Stimulated activated effector memory CD8-positive, alpha-beta T cell treated with anti-CD3 and anti-CD28 coated beads, Interleukin-12 subunit alpha, Interleukin-12 subunit beta, amount 100 ng/mL, for 72 hours (primary cell): ENCODE measurements around the gene DLG2.

ENCODE experiments used
- ATAC-seq: fragments of 150-1000 bp; cut with Tn5 transposase; 2 replicates; pipeline ENCODE4 v1.10.0; 2021
- DNase-seq, 2 donors: peaks; one replicate each; pipeline ENCODE4 v3.0.0; 2021 to 2022; ENCODE audit warnings: low spot score in 2 of 2
- H3K27ac Mint-ChIP-seq: one replicate; pipeline ENCODE4 v1.8.0; 2022; ENCODE audit warnings: mild to moderate bottlenecking, mixed read lengths
- H3K36me3 Mint-ChIP-seq: one replicate; pipeline ENCODE4 v1.8.0; 2022; ENCODE audit warnings: mild to moderate bottlenecking, mixed read lengths
- H3K4me1 Mint-ChIP-seq: one replicate; pipeline ENCODE4 v1.8.0; 2022; ENCODE audit warnings: mixed read lengths
- H3K4me3 Mint-ChIP-seq: one replicate; pipeline ENCODE4 v1.8.0; 2022; ENCODE audit warnings: mild to moderate bottlenecking, mixed read lengths
- H3K9me3 Mint-ChIP-seq: one replicate; pipeline ENCODE4 v1.8.0; 2022; ENCODE audit warnings: mixed read lengths

DLG2 gene

GRCh38 chr11:84295815-84296214 lies 1331.3 kb downstream of the DLG2 start:
- H3K36me3 Mint-ChIP-seq: no peaks in the 10 kb centered on the region
- H3K4me1 Mint-ChIP-seq: no peaks in the 10 kb centered on the region
- DNase-seq (no peak), ATAC-seq (no peak)
- no peak overlapping the region for H3K4me3 Mint-ChIP-seq
- no peak overlapping the region for H3K27ac Mint-ChIP-seq
- peaks cover 4% of the 10 kb centered on the region for H3K9me3 Mint-ChIP-seq

GRCh38 chr11:84292955-84293354 lies 1334.2 kb downstream of the DLG2 start:
- no peak for DNase-seq
- Mint-ChIP-seq H3K4me1 (no peaks in the 10 kb centered on the region), H3K36me3 (no peaks in the 10 kb centered on the region), H3K9me3 (peaks cover 4% of the 10 kb centered on the region), H3K4me3 (no peak overlapping the region), H3K27ac (no peak overlapping the region)
- ATAC-seq: no peak

GRCh38 chr11:84292006-84292405 lies 1335.1 kb downstream of the DLG2 start:
- Mint-ChIP-seq H3K27ac (no peak overlapping the region), H3K9me3 (peaks cover 9% of the 10 kb centered on the region), H3K4me1 (no peaks in the 10 kb centered on the region), H3K36me3 (no peaks in the 10 kb centered on the region), H3K4me3 (no peak overlapping the region)
- ATAC-seq (no peak), DNase-seq (no peak)

- no peak for DNase-seq
- Mint-ChIP-seq H3K27ac (no peak overlapping the region), H3K9me3 (peaks cover 12% of the 10 kb centered on the region), H3K4me3 (no peak overlapping the region), H3K4me1 (no peaks in the 10 kb centered on the region), H3K36me3 (no peaks in the 10 kb centered on the region)
- ATAC-seq: no peak
These were observed 1336.5 kb downstream of the DLG2 start for GRCh38 chr11:84290647-84291046.

- no peak for DNase-seq
- H3K4me1 Mint-ChIP-seq: no peaks in the 10 kb centered on the region
- peaks cover 20% of the 10 kb centered on the region for H3K9me3 Mint-ChIP-seq
- no peak overlapping the region for H3K4me3 Mint-ChIP-seq
- H3K27ac Mint-ChIP-seq: no peak overlapping the region
- peak; percentile 37 for ATAC-seq
- H3K36me3 Mint-ChIP-seq: no peaks in the 10 kb centered on the region
These were observed 1337.7 kb downstream of the DLG2 start for GRCh38 chr11:84289381-84289906.

- peaks cover 6% of the 10 kb centered on the region for H3K9me3 Mint-ChIP-seq
- no peaks in the 10 kb centered on the region for H3K4me1 Mint-ChIP-seq
- DNase-seq (no peak), ATAC-seq (no peak)
- no peak overlapping the region for H3K4me3 Mint-ChIP-seq
- H3K36me3 Mint-ChIP-seq: no peaks in the 10 kb centered on the region
- no peak overlapping the region for H3K27ac Mint-ChIP-seq
These were observed 1353.6 kb downstream of the DLG2 start for GRCh38 chr11:84273541-84273940.

- Mint-ChIP-seq H3K36me3 (no peaks in the 10 kb centered on the region), H3K4me1 (no peaks in the 10 kb centered on the region), H3K27ac (no peak overlapping the region), H3K4me3 (no peak overlapping the region), H3K9me3 (peaks cover 6% of the 10 kb centered on the region)
- DNase-seq (no peak), ATAC-seq (no peak)
These were observed 1356.7 kb downstream of the DLG2 start for GRCh38 chr11:84270466-84270865.

- DNase-seq: no peak
- no peak overlapping the region for H3K27ac Mint-ChIP-seq
- no peak overlapping the region for H3K4me3 Mint-ChIP-seq
- H3K9me3 Mint-ChIP-seq: peaks cover 13% of the 10 kb centered on the region
- ATAC-seq: no peak
- no peaks in the 10 kb centered on the region for H3K36me3 Mint-ChIP-seq
- no peaks in the 10 kb centered on the region for H3K4me1 Mint-ChIP-seq
These were observed 1363.1 kb downstream of the DLG2 start for GRCh38 chr11:84264066-84264465.

- Mint-ChIP-seq H3K4me1 (no peaks in the 10 kb centered on the region), H3K4me3 (no peak overlapping the region), H3K27ac (no peak overlapping the region), H3K36me3 (no peaks in the 10 kb centered on the region), H3K9me3 (peaks cover 12% of the 10 kb centered on the region)
- DNase-seq: no peak
- no peak for ATAC-seq
These were observed 1365.4 kb downstream of the DLG2 start for GRCh38 chr11:84261707-84262106.

GRCh38 chr11:84260862-84261261 lies 1366.3 kb downstream of the DLG2 start:
- no peak for DNase-seq
- Mint-ChIP-seq H3K27ac (no peak overlapping the region), H3K4me3 (no peak overlapping the region), H3K9me3 (peaks cover 16% of the 10 kb centered on the region), H3K4me1 (no peaks in the 10 kb centered on the region), H3K36me3 (no peaks in the 10 kb centered on the region)
- no peak for ATAC-seq

GRCh38 chr11:84256618-84257017 lies 1370.5 kb downstream of the DLG2 start:
- Mint-ChIP-seq H3K9me3 (peaks cover 20% of the 10 kb centered on the region), H3K4me3 (no peak overlapping the region), H3K36me3 (no peaks in the 10 kb centered on the region), H3K27ac (no peak overlapping the region), H3K4me1 (no peaks in the 10 kb centered on the region)
- no peak for ATAC-seq
- no peak for DNase-seq

GRCh38 chr11:84255483-84255882 lies 1371.7 kb downstream of the DLG2 start:
- Mint-ChIP-seq H3K4me3 (no peak overlapping the region), H3K9me3 (peaks cover 17% of the 10 kb centered on the region), H3K36me3 (no peaks in the 10 kb centered on the region), H3K4me1 (no peaks in the 10 kb centered on the region), H3K27ac (no peak overlapping the region)
- no peak for DNase-seq
- ATAC-seq: no peak

- peaks cover 12% of the 10 kb centered on the region for H3K9me3 Mint-ChIP-seq
- no peak overlapping the region for H3K27ac Mint-ChIP-seq
- H3K36me3 Mint-ChIP-seq: no peaks in the 10 kb centered on the region
- ATAC-seq (no peak), DNase-seq (no peak)
- no peaks in the 10 kb centered on the region for H3K4me1 Mint-ChIP-seq
- H3K4me3 Mint-ChIP-seq: no peak overlapping the region
These were observed 1376.1 kb downstream of the DLG2 start for GRCh38 chr11:84250834-84251613.

- Mint-ChIP-seq H3K27ac (no peak overlapping the region), H3K4me1 (no peaks in the 10 kb centered on the region), H3K4me3 (no peak overlapping the region), H3K9me3 (peaks cover 14% of the 10 kb centered on the region), H3K36me3 (no peaks in the 10 kb centered on the region)
- DNase-seq (no peak), ATAC-seq (no peak)
These were observed 1377.6 kb downstream of the DLG2 start for GRCh38 chr11:84249344-84250135.

- H3K4me3 Mint-ChIP-seq: no peak overlapping the region
- no peak overlapping the region for H3K27ac Mint-ChIP-seq
- H3K4me1 Mint-ChIP-seq: no peaks in the 10 kb centered on the region
- H3K36me3 Mint-ChIP-seq: no peaks in the 10 kb centered on the region
- ATAC-seq (no peak), DNase-seq (no peak)
- H3K9me3 Mint-ChIP-seq: peaks cover 13% of the 10 kb centered on the region
These were observed 1379.2 kb downstream of the DLG2 start for GRCh38 chr11:84247926-84248325.

- DNase-seq (no peak), ATAC-seq (no peak)
- Mint-ChIP-seq H3K9me3 (peaks cover 13% of the 10 kb centered on the region), H3K4me3 (no peak overlapping the region), H3K4me1 (no peaks in the 10 kb centered on the region), H3K27ac (no peak overlapping the region), H3K36me3 (no peaks in the 10 kb centered on the region)
These were observed 1380.0 kb downstream of the DLG2 start for GRCh38 chr11:84247129-84247528.
